A549 (cell line): ENCODE measurements around the gene MAP2K1.

Source experiments
- CTCF ChIP-seq: fragments of >200 bp; sonication (Bioruptor Twin); formaldehyde crosslinking; IDR thresholded peaks from 3 replicates; pipeline ENCODE4 v1.5.1; 2016
- JUN ChIP-seq, 2 experiments: fragments of >200 bp; sonication (Bioruptor Twin); formaldehyde crosslinking; IDR thresholded peaks; 2 replicates in 1 of 2; 3 replicates in 1 of 2; pipeline ENCODE4 v1.6.1; 2016 to 2017
- MAFK ChIP-seq: fragments of 450-650 bp; IDR thresholded peaks from 2 replicates; pipeline ENCODE4 v1.6.1; 2014; ENCODE audit not compliant: partially characterized antibody
- POLR2A ChIP-seq: IDR thresholded peaks from 2 replicates; pipeline ENCODE4 v1.6.1; 2012; ENCODE audit warnings: mild to moderate bottlenecking, low read length

GRCh38 chr15:66461917-66462316 is 75.2 kb downstream of the MAP2K1 start:
- TF ChIP-seq CTCF (no peak), POLR2A (no peak), MAFK (no peak), JUN (IDR thresholded peaks at IDR 0.05) (no peak)
